Measurements from ENCODE around the gene ZC3H7B.

The ZC3H7B gene

GRCh38 chr22:41364955-41365354, 63.6 kb downstream of the ZC3H7B start:
- H3K27ac ChIP-seq = 0 out of 2 replicates have a peak overlapping the region, but pooled peaks have one; percentile 18
- TF ChIP-seq, protein P1, sequence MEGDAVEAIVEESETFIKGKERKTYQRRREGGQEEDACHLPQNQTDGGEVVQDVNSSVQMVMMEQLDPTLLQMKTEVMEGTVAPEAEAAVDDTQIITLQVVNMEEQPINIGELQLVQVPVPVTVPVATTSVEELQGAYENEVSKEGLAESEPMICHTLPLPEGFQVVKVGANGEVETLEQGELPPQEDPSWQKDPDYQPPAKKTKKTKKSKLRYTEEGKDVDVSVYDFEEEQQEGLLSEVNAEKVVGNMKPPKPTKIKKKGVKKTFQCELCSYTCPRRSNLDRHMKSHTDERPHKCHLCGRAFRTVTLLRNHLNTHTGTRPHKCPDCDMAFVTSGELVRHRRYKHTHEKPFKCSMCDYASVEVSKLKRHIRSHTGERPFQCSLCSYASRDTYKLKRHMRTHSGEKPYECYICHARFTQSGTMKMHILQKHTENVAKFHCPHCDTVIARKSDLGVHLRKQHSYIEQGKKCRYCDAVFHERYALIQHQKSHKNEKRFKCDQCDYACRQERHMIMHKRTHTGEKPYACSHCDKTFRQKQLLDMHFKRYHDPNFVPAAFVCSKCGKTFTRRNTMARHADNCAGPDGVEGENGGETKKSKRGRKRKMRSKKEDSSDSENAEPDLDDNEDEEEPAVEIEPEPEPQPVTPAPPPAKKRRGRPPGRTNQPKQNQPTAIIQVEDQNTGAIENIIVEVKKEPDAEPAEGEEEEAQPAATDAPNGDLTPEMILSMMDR (conservative IDR thresholded peaks at IDR 0.05) = no peak

GRCh38 chr22:41365425-41365824, 64.1 kb downstream of the ZC3H7B start:
- H3K27ac ChIP-seq = 0 out of 2 replicates have a peak overlapping the region, but pooled peaks have one; percentile 18
- TF ChIP-seq, protein P1 (conservative IDR thresholded peaks at IDR 0.05) = no peak

- TF ChIP-seq, protein P1 (conservative IDR thresholded peaks at IDR 0.05) = no peak
- peak overlapping the region; percentile 80 for H3K27ac ChIP-seq
These were observed 65.2 kb downstream of the ZC3H7B start for GRCh38 chr22:41366323-41367029.

GRCh38 chr22:41367039-41367679, 65.8 kb downstream of the ZC3H7B start:
- H3K27ac ChIP-seq = peak overlapping the region; percentile 80
- TF ChIP-seq, protein P1 (conservative IDR thresholded peaks at IDR 0.05) = peak; percentile 61

DNA sequence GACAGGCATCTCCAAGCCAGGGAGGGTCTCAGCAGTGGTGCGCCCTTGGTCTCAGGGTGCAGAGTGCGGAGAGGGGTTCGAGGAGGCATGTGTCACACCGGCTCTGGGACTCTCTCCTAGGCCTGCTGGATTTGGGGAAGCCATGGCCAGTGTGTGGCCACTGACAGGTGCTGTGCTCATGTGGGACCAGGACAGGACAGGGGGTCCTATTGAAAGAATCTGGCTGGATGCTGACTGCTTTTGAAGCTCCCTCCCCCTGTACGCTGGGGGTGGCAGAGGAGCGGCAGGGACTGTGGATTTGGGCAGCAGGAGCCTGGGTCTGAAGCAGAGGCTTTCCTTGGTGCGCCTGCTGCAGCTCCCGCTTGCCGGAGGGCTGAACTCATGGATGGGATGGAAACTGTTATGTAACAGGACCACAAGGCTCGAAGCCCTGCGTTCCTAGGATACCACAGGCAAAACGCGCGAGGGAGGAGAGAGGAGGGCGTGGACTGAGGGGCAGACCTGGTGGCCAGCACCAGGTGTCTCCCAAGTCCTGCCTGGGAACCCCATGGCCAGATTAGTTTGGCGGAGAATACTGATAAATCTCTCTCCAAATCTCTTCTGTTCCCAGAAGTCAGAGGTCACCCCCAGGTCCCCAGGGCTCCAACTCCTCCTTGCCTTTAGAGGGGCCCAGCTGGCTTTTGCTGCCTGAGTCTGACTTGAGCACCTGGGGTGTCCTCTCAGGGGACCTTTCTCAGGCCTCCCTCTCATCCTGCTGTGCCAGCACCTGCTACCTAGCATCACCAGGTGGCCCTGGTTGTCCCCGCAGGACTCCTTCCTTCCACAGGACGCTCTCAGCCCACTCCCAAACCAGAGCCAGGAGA, 66.6 kb downstream of the ZC3H7B start:
- TF ChIP-seq, protein P1 (conservative IDR thresholded peaks at IDR 0.05) = peak; percentile 24; the same call in 1 of the 2 replicates
- H3K27ac ChIP-seq = peak overlapping the region; percentile 80

- H3K27ac ChIP-seq = peak overlapping the region; percentile 80
- TF ChIP-seq, protein P1 (conservative IDR thresholded peaks at IDR 0.05) = no peak
These were observed 67.5 kb downstream of the ZC3H7B start for GRCh38 chr22:41368543-41369423.
